WERI-Rb-1 (cell line): ENCODE results near the gene PHF12.

ENCODE experiments used
- DNase-seq: peaks from one replicate; pipeline ENCODE4 v3.0.0-alpha.2; 2020
- H3K27ac ChIP-seq: fragments of 250-450 bp; sonication (Bioruptor Pico); 2 replicates; pipeline ENCODE4 v1.5.1; 2020; ENCODE audit warnings: mild to moderate bottlenecking, moderate library complexity
- H3K27me3 ChIP-seq: fragments of 250-450 bp; sonication (Bioruptor Pico); 2 replicates; pipeline ENCODE4 v1.5.1; 2021; ENCODE audit warnings: mild to moderate bottlenecking, low read depth, moderate library complexity; ENCODE audit not compliant: insufficient read depth, severe bottlenecking
- H3K36me3 ChIP-seq: fragments of 250-450 bp; sonication (Bioruptor Pico); 2 replicates; pipeline ENCODE4 v1.5.1; 2020; ENCODE audit warnings: mild to moderate bottlenecking, moderate library complexity
- H3K4me3 ChIP-seq: 2 replicates; pipeline ENCODE4 v1.5.1; 2011; ENCODE audit warnings: low read depth, mild to moderate bottlenecking, control low read depth, low read length
- H3K9me3 ChIP-seq: fragments of 250-450 bp; sonication (Bioruptor Pico); 2 replicates; pipeline ENCODE4 v1.5.1; 2021; ENCODE audit warnings: mild to moderate bottlenecking, moderate library complexity; ENCODE audit not compliant: severe bottlenecking
- TF ChIP-seq, protein P1 (sequence below): IDR thresholded peaks from 2 replicates; pipeline ENCODE4 v1.5.1; 2011; ENCODE audit warnings: low read depth, mild to moderate bottlenecking, control low read depth, inconsistent platforms, low read length

PHF12 gene

GRCh38 chr17:28959471-28959871 is 8.2 kb upstream of the PHF12 start:
- no peaks in the 10 kb centered on the region for H3K27me3 ChIP-seq
- no peaks in the 10 kb centered on the region for H3K9me3 ChIP-seq
- TF ChIP-seq, protein P1, sequence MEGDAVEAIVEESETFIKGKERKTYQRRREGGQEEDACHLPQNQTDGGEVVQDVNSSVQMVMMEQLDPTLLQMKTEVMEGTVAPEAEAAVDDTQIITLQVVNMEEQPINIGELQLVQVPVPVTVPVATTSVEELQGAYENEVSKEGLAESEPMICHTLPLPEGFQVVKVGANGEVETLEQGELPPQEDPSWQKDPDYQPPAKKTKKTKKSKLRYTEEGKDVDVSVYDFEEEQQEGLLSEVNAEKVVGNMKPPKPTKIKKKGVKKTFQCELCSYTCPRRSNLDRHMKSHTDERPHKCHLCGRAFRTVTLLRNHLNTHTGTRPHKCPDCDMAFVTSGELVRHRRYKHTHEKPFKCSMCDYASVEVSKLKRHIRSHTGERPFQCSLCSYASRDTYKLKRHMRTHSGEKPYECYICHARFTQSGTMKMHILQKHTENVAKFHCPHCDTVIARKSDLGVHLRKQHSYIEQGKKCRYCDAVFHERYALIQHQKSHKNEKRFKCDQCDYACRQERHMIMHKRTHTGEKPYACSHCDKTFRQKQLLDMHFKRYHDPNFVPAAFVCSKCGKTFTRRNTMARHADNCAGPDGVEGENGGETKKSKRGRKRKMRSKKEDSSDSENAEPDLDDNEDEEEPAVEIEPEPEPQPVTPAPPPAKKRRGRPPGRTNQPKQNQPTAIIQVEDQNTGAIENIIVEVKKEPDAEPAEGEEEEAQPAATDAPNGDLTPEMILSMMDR: no peak
- H3K36me3 ChIP-seq: peaks cover 83% of the 10 kb centered on the region
- DNase-seq: no peak
- no peak overlapping the region for H3K4me3 ChIP-seq
- no peak overlapping the region for H3K27ac ChIP-seq

- H3K27me3 ChIP-seq: no peaks in the 10 kb centered on the region
- TF ChIP-seq, protein P1: no peak
Measured at GRCh38 chr17:28958820-28959455, 7.6 kb upstream of the PHF12 start.

GRCh38 chr17:28957992-28958355 is 6.7 kb upstream of the PHF12 start:
- Histone ChIP-seq H3K4me3 (no peak overlapping the region), H3K27ac (no peak overlapping the region), H3K36me3 (peaks cover 71% of the 10 kb centered on the region), H3K9me3 (no peaks in the 10 kb centered on the region), H3K27me3 (no peaks in the 10 kb centered on the region)
- TF ChIP-seq, protein P1: no peak
- DNase-seq: no peak

More at GRCh38 chr17:28958820-28959455, 7.6 kb upstream of the PHF12 start:
- Histone ChIP-seq H3K9me3 (no peaks in the 10 kb centered on the region), H3K27ac (no peak overlapping the region), H3K4me3 (no peak overlapping the region), H3K36me3 (peaks cover 79% of the 10 kb centered on the region)
- no peak for DNase-seq

GRCh38 chr17:28957277-28957991 is 6.1 kb upstream of the PHF12 start:
- Histone ChIP-seq H3K4me3 (no peak overlapping the region), H3K9me3 (no peaks in the 10 kb centered on the region)

DNA sequence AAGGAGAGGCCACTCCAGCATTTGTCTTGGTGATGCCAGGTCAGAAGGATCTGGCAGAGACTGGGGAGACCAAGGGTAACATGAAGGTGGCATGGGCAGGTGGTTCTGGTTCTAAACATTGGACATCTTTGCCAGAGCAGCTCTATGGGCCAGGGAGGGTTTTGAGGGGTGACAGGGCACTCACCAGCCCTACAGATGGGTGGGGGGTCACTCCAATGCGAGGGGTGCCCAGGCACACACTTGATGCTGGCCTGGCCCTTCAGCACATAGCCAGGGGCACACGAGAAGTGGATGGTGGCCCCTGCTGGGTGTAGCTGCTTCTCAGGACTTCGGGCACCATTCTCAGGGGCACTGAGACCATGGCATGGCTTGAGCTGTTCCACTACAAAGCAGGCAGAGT is 5.5 kb upstream of the PHF12 start:
- Histone ChIP-seq H3K4me3 (no peak overlapping the region), H3K9me3 (no peaks in the 10 kb centered on the region), H3K27me3 (no peaks in the 10 kb centered on the region), H3K36me3 (peaks cover 65% of the 10 kb centered on the region), H3K27ac (no peak overlapping the region)
- no peak for DNase-seq
- TF ChIP-seq, protein P1: no peak

More at GRCh38 chr17:28957277-28957991, 6.1 kb upstream of the PHF12 start:
- TF ChIP-seq, protein P1: no peak
- Histone ChIP-seq H3K27ac (no peak overlapping the region), H3K27me3 (no peaks in the 10 kb centered on the region), H3K36me3 (peaks cover 71% of the 10 kb centered on the region)
- no peak for DNase-seq

GRCh38 chr17:28956112-28956511 is 4.8 kb upstream of the PHF12 start:
- Histone ChIP-seq H3K27ac (no peak overlapping the region), H3K27me3 (no peaks in the 10 kb centered on the region), H3K36me3 (peaks cover 58% of the 10 kb centered on the region), H3K4me3 (no peak overlapping the region), H3K9me3 (no peaks in the 10 kb centered on the region)
- no peak for DNase-seq
- TF ChIP-seq, protein P1: no peak
